G401.6 (cell line): ENCODE data around the gene SOX5.
"Not testable (repeated sequence)": the region's sequence is repeated elsewhere in the genome, so short reads cannot be mapped to it uniquely, and the experiment has no call there.

Experiments used
- FAIRE-seq: peaks from 2 replicates; lab custom pipeline; 2012; peaks lifted over from hg19 to GRCh38; lab: Jason Lieb, UNC

Gene SOX5

DNA sequence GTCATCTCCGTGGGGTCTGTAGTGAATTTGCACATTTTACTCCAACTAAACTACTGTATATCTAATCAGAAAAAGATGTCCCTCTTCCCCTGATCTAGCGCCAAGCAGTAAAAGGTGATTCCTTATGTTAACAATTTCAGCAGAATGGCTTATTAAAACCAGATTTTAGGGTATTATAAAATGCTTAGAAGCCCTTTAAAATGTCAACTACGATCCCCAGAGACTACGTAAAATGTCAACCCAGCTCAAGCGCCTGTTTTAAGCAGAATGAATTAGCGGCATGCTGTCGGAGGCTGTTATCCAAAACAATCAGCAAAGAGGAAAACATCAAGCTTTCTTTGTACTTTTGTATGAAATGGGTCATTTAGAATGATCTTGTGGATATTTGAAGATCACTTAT is 408.9 kb downstream of the SOX5 start:
- no peak for FAIRE-seq

DNA sequence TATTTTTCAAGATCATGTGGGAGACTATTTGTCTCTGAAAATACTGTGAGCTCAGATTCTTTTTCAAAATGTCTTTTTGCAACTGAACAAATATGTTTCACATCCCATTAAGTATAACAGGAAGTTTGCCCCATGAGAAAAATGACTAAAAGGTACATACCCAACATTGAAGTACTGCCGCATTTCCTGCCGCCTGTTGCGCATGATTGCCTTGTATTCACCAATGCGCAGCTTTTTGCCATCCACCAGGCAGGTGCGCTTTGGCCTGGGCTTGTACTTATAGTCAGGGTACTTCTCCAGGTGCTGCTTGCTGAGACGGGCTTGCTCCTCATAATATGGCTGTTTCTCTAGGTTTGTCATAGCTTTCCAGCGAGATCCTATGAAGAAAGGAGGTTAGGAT is 413.2 kb downstream of the SOX5 start:
- no peak for FAIRE-seq

DNA sequence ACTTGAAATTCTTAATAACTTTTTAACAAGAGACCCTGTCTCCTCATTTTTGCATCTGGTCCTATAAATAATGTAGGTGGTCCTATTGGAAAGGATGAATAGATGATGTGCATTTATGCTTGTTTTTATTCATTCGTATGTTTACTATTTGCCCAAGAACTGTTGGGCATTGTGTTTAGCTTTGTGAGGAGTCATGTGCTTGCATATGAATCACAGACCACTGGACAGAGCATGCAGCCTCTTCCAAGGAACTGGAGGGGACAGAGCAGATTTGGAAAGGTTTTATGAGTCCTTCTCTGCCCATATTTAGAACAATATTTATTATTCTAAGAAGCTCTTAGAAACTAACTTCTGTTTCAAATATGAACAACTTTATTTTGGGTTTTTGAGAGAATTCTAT is 414.0 kb downstream of the SOX5 start:
- no peak for FAIRE-seq

DNA sequence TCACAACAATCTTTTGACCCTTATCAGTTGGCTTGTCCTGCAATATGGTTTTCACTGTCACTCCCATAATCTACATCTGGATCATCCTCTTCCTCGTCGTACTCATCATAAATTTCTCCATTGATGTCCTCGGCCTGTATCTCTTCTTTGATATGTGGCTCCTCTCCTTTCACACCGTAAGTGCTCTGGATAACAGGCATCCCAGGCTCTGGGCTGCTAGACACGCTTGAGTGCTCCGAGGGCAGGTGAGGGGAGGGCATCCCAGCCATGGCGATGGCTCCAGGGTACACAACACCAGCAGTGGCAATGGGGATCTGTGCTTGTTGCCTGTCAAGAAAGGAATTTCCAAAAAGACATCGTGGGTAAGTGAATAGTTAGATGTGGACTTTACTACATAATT is 415.3 kb downstream of the SOX5 start:
- FAIRE-seq = no peak

DNA sequence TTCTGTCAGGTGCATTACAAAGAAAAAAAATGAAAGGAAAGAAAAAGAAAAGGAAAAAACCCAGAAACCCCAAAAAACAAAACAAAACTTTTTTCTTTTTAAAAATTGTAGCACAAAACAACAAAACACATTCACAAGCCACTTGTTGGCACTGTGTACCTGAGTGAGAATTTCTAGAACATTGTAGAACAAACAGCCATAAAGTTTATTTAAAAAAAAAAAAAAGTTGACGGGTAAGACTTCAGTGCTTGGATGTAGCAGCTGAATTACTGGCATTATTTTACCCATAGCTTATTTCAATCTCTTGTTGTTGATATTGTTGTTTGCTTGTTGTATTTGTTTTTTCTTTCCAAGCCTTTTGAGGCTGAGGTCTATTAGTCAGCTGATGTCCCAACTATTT is 415.8 kb downstream of the SOX5 start:
- no peak for FAIRE-seq

DNA sequence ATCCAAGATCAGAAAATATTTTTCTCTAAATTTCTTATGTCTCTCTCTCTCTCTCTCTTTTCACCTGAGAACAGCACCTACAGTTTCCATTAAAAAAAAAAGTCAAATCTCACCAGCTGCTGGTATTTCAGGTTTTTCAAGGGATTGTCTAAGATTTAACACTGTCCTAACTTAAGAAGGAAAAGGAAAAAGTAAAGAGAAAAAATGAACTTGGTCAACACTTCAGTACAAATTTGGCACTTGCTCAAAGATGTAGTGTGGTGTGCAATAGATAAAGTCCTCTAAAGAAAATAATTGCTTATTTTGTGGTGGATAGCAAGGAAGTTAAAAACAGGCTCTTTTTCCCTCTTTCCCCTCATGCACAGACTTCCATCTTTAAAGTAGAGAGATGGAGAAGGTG is 416.2 kb downstream of the SOX5 start:
- no peak for FAIRE-seq

DNA sequence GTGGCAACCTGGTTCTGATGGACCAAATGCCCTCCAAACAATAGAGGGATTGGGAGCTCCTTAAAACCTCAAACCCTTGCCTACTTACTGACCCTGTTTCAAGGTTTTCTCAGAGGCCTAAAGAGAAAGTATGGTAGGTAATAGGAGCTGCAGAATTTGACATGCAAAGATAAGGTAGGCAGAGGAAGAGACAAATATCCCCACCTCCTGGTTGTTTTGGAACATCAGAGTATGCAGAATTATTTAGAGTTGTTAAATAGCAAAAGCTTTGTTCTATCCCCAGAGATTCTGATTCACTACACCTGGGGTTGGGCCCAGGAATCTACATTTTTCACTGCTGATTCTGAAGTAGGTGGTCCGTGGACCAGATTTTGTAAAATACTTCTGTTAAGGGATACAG is 421.2 kb downstream of the SOX5 start:
- FAIRE-seq = no peak

DNA sequence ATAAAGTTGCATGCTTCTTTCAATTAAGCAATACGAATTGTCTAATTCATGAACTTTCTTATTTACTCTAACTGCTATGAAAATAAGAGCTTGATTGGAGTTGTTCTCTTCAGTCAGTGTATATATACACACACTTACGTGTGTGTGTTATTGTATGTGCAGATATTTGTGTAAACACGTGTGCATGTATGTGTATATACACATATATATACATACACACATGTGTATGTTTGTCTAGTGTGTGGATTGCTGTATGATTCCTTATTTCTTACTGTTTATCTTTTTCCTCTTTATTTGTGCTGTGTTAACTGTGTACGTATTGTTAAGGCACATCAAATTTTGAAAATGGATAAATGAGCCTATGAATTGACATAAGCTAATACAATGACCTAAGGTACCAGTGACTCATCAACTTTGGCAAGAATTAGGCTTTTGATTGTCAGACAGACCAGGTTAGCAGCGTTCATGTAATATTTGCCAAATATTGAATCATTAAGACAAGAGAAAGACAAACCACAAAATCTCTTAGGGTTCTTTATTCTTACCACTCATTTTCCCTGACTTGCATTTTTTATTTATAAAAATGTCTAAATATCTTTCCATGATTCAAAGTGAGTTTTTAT is 423.9 kb downstream of the SOX5 start:
- FAIRE-seq = no peak

DNA sequence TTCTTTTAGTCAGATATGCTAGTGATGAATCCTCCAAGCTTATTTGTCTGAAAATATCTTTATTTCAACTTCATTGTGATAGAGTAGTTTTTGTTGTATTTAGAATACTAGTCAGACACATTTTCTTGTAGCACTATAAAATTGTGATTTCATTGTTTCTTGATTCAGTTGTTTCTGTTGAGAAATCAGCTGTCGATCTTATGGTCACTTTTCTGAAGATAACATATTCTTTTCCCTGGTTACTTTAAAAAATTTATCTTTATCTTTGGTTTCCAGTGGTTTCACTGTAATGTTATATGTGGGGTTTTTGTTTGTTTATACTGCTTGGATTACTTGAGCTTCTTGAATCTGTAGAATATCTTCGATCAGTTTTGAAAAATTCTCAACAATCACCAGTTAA is 426.1 kb downstream of the SOX5 start:
- no peak for FAIRE-seq

DNA sequence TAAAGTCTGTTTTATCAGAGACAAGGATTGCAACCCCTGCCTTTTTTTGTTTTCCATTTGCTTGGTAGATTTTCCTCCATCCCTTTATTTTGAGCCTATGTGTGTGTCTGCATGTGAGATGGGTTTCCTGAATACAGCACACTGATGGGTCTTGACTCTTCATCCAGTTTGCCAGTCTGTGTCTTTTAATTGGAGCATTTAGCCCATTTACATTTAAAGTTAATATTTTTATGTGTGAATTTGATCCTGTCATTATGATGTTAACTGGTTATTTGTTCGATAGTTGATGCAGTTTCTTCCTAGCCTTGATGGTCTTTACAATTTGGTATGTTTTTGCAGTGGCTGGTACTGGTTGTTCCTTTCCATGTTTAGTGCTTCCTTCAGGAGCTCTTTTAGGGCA is 430.0 kb downstream of the SOX5 start:
- FAIRE-seq = not testable (repeated sequence)

DNA sequence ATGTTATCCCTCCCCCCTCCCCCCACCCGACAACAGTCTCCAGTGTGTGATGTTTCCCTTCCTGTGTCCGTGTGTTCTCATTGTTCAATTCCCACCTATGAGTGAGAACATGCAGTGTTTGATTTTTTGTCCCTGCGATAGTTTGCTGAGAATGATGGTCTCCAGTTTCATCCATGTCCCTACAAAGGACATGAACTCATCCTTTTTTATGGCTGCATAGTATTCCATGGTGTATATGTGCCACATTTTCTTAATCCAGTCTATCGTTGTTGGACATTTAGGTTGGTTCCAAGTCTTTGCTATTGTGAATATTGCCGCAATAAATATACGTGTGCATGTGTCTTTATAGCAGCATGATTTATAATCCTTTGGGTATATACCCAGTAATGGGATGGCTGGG is 433.7 kb downstream of the SOX5 start:
- FAIRE-seq = not testable (repeated sequence)

DNA sequence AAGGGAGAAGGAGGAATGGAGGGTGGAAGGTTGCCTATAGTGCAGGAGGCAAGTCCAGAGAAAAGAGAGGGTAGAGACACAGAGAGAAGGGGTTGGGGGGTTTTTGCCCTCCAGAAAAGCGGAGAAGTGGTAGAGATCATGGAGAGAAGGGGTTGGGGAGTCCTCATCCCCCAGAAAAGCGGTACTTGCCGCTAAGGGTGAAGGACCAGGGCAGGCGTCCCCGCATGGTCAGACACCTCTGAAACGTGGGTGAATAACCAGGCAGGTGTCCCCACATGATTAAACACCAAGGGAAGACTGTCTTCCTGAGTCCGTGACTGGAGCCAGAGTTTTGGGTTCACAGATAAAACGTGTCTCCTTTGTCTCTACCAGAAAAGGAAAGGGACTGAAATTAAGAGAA is 439.0 kb downstream of the SOX5 start:
- FAIRE-seq = no peak

DNA sequence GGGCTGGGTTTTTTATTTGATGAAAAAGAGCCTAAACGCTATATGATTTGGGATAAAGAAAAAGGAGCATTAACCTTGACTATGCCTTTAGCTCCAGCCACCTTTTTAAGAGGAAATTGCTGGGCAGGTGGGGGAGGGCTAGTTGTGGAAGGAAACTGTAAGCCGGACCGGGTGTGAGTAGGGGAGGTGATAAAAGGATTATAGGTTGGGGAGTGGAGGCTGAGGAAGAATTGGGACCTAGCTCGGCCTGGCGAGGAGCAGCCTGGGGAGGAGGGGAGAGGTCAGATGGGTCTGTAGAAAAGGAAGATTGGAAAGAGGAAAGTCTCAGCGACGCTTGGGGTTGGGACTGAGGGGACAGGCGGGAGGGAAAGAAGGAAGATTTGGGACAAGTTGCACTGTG is 439.6 kb downstream of the SOX5 start:
- FAIRE-seq = not testable (repeated sequence)

DNA sequence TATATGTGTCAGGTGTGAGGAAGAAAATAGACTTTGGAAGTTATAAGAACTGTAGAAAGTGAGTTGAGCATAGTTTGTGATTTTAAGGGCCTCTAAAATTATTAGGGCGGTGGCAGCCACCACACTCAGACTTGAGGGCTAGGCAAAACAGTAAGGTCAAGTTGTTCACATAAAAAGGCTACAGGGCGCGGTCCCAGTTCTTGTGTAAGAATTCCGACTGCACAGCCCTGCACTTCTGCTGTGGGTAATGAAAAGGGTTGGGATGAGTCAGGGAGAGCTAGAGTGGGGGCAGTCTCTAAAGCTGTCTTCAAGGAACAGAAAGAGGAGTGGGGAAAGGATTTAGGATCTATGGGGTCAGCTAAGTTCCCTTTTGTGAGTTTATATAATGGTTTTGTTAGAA is 441.7 kb downstream of the SOX5 start:
- not testable (repeated sequence) for FAIRE-seq

DNA sequence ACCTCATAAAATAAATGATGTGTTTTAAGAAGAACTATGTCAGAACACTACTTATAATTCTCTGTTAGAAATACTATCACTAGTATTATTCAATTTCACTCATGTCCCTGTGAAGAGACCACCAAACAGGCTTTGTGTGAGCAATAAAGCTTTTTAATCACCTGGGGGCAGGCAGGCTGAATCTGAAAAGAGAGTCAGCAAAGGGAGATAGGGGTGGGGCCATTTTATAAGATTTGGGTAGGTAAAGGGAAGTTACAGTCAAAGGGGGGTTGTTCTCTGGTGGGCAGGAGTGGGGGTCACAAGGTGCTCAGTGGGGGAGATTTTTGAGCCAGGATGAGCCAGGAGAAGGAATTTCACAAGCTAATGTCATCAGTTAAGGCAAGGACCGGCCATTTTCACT is 443.7 kb downstream of the SOX5 start:
- not testable (repeated sequence) for FAIRE-seq

DNA sequence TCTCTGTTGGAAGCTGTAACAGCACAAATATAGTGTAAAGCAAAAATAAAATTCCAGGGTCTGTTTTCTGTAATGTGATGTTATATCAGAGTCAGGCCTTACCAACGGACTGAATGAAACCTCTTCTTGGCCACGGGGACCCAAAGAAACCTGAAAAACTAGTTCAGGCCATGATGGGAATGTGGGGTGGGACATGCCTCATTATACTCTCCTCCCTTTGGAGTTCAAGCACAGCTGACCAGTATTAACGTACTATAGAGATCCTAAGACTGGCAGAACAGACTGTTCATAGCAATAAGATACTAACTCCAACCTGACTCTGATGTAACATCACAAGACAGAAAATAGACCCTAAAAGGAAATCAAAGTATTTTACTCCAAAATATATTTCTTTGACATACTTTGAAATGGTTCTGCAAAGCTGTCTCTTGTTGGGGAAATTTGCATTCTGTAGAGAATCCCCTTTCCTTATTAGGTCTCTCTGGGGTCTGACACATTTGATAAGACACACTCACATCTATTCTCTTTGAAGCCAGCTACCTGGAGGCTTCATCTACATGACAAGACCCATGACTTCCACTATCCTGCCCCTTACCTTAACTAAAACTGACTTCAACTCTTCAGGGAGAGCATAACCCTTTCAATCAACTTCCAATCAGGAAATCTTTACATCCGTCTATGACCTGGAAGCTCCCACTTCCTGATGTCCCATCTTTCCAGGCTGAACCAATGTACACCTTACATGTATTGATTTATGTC is 444.6 kb downstream of the SOX5 start:
- FAIRE-seq = no peak

DNA sequence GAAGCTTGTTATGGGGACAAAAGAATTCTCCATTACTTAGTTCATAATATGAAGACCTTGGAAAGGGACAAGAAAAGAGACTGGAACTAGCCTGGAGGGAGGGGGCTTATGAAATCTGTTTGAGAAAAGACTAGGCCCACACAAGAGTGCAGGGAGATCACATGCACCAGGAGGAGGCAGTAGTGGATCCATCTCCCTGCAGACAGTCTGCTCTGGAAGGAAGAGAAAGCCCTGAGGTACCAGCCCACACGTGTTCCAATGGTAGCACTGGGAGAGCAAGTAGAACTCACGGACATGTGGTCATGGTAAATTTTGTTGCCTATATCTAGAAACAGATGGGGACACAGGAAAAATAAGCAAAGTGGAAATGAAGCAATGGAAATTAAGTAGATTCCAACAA is 445.4 kb downstream of the SOX5 start:
- no peak for FAIRE-seq

DNA sequence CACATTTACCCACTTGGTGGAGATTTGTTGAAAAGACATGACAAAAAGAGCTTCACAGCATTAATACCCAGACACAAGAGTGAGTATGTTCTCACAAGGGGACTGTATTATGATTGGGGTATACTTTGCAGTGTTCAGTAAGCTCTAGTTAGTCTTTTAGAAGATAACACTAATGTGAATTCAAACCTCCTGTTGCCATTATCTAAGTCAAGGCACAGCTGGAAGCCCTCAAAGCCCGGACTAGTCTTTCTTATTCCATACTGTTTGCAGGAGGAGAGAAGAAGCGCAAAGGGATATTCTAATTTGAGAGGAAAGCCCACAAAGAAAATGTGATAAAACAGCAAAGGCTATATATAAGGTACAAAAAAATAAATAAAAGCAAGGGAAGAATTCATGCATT is 445.9 kb downstream of the SOX5 start:
- no peak for FAIRE-seq

DNA sequence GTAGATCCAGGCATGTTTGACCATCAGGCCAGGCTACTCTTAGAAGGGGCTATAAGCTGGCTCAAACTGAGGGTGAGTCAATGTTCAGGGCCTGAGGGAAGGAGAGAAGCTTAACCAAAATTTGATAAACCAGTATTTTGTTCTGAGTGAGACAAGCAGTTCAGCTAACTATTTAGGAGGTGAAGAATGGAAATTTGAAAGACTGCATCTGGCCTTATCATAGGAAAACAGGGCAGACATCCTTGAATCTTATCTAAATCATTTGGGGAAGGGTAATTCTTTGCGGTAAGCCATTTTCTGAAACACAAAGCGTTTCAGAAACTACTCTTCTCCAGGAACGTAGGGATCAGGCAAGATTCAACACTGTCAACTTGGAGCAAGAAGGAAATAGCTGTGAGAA is 447.2 kb downstream of the SOX5 start:
- no peak for FAIRE-seq

DNA sequence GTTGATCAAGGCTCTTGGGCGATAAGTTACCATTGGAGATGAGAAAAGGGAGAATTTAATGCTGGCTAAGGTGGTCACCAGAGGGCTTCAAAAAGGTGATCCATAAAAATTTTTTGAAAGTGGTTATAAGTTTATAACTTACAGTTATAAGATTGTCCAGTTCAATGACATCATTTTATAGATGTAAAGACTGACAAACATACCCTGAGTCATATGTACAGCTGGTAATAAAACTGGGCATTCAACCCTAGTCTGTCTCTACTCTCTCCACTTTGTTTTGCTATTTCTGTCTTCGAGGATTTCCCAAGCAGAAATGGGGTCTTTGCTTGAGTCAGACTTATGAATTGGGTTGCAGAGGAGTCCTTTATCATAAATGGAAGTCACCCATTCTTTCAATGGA is 454.0 kb downstream of the SOX5 start:
- no peak for FAIRE-seq

DNA sequence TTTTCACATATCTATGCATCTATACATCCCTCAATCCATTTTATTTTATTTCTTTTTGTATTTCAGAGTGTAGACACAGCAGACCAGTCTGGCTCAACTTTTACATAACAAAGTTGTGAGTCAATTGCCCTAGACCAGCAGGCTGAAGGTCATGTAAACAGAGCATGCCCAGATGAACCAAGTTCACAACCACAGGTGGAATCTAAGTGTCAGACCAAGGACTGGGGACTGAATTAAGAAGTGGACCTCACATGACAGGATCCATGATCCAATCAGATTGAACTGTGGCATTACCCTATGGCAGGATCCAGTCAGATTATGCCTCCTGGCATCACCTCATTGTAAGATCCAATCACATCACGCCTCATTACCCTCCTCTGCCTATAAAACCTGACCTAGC is 455.8 kb downstream of the SOX5 start:
- FAIRE-seq = no peak

DNA sequence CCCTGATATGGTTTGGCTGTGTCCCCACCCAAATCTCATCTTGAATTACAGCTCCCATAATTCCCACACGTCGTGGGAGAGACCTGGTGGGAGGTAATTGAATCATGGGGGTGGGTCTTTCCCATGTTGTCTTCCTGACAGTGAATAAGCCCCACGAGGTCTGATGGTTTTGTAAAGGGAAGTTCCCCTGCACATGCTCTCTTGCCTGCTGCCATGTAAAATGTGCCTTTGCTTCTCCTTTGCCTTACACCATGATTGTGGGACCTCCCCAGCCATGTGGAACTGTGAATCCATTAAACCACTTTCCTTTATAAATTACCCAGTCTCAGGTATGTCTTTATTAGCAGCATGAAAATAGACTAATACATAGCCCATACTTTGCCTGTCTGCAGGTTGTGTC is 458.4 kb downstream of the SOX5 start:
- FAIRE-seq = not testable (repeated sequence)

DNA sequence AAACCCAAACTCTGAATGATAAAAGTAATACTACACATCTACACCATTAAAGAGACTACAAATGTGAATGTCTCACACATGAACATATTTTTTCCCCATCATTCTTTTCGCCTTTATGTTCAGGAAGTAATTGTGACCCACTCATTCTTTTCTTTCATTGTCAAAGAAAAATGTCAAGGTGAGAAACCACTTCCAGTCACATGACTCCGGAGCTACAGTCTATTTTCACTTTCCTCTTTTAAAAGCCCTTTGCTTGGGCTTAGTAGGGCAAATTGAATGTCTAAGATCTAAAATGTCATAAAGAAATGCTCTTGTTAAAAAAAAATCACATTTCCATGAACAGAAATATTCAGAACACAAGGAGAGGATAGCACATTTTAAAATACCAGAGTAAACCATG is 461.3 kb downstream of the SOX5 start:
- no peak for FAIRE-seq

DNA sequence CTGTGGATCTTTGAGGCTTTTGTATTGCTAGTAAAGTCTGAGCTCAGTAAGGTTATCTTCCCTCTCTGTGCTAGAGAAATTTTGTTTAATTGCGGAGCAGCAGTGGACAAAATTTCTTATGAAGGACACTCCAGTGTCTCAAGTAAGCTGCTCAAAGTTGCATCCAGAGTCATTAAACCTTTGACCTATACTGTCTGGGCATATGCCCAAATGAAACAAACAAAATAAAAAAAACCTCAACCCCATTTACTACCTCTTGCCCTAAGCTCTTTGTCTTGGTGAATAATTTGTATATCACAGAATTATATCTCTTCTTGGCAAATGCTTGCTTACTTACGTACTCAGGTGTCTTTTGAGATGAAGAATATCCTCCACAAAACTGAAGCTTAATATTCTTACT is 465.2 kb downstream of the SOX5 start:
- no peak for FAIRE-seq
